ENCODE measurements around the gene ITGA2. TPM values are rescaled to one million over a fixed set of nuclear protein-coding genes. Genes with fewer than 3 reads are reported as not detected.

ITGA2 gene
- total and polyA plus RNA-seq, 3 experiments from 2014 or later: 0.51 to 2.8 (median 2.7) TPM

DNA sequence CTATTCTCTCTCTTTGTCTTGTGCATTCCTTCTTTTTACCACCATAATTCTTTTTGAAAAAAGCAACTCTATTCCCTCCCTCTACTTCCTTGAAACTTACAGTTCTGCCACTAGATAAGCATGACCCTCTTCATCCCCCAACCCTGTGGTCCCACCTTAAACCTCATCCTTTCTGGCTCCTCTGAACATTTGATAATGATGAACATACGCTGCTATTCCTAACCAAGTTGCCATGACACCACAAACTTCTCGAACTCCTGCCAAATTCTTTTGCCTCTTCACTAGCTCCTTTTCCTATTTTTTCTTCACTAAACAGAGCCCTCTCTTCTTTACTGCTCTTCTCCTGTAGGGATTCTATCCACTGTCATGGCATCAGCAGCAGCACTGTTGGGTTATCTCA, 63.3 kb downstream of the ITGA2 start:
- no peak for DNase-seq
- Mint-ChIP-seq H3K4me3 (no peak overlapping the region), H3K9me3 (no peaks in the 10 kb centered on the region), H3K4me1 (no peaks in the 10 kb centered on the region), H3K36me3 (no peaks in the 10 kb centered on the region), H3K27ac (no peak overlapping the region), H3K27me3 (no peaks in the 10 kb centered on the region)
- H3K27ac ChIP-seq (ENCODE audit: low read depth, low read length): no peak overlapping the region
- CTCF ChIA-PET: interaction anchor here (1.1 kb wide), 1 partner anchor 12 kb away, joined by 3 read pairs; no protein-coding TSS in a partner anchor
- POLR2A ChIA-PET: no interaction called here
- H3K4me1 ChIP-seq (ENCODE audit: insufficient read depth, low read length): no peaks in the 10 kb centered on the region
- H3K9me3 ChIP-seq (ENCODE audit: low read length): no peaks in the 10 kb centered on the region
- no peak overlapping the region for H3K4me3 ChIP-seq (ENCODE audit: low read length)
- no peaks in the 10 kb centered on the region for H3K36me3 ChIP-seq (ENCODE audit: insufficient read depth, low read length)
- no peaks in the 10 kb centered on the region for H3K27me3 ChIP-seq (ENCODE audit: insufficient read depth, low read length, poor library complexity, severe bottlenecking)

- ChIA-PET CTCF (no interaction called here), POLR2A (no interaction called here)
- H3K4me3 ChIP-seq (ENCODE audit: low read length): no peak overlapping the region
- no peaks in the 10 kb centered on the region for H3K36me3 ChIP-seq (ENCODE audit: insufficient read depth, low read length)
- H3K4me1 ChIP-seq (ENCODE audit: insufficient read depth, low read length): no peaks in the 10 kb centered on the region
- Mint-ChIP-seq H3K36me3 (no peaks in the 10 kb centered on the region), H3K4me3 (no peak overlapping the region), H3K4me1 (no peaks in the 10 kb centered on the region), H3K9me3 (no peaks in the 10 kb centered on the region), H3K27ac (no peak overlapping the region), H3K27me3 (no peaks in the 10 kb centered on the region)
- H3K9me3 ChIP-seq (ENCODE audit: low read length): no peaks in the 10 kb centered on the region
- H3K27me3 ChIP-seq (ENCODE audit: insufficient read depth, low read length, poor library complexity, severe bottlenecking): no peaks in the 10 kb centered on the region
- H3K27ac ChIP-seq (ENCODE audit: low read depth, low read length): no peak overlapping the region
- no peak for DNase-seq
These were observed 64.2 kb downstream of the ITGA2 start for GRCh38 chr5:53053364-53053763.

- Histone ChIP-seq H3K27me3 (ENCODE audit: insufficient read depth, low read length, poor library complexity, severe bottlenecking) (no peaks in the 10 kb centered on the region), H3K9me3 (ENCODE audit: low read length) (no peaks in the 10 kb centered on the region), H3K4me1 (ENCODE audit: insufficient read depth, low read length) (no peaks in the 10 kb centered on the region), H3K27ac (ENCODE audit: low read depth, low read length) (no peak overlapping the region), H3K36me3 (ENCODE audit: insufficient read depth, low read length) (no peaks in the 10 kb centered on the region), H3K4me3 (ENCODE audit: low read length) (no peak overlapping the region)
- DNase-seq: no peak
- ChIA-PET CTCF (no interaction called here), POLR2A (no interaction called here)
- no peak overlapping the region for H3K4me3 Mint-ChIP-seq
- no peaks in the 10 kb centered on the region for H3K9me3 Mint-ChIP-seq
- H3K4me1 Mint-ChIP-seq: no peaks in the 10 kb centered on the region
- H3K36me3 Mint-ChIP-seq: no peaks in the 10 kb centered on the region
- H3K27ac Mint-ChIP-seq: no peak overlapping the region
- H3K27me3 Mint-ChIP-seq: peaks cover 0 to 3% of the 10 kb centered on the region in 2 donors
These were observed 66.2 kb downstream of the ITGA2 start for GRCh38 chr5:53055365-53055764.

GRCh38 chr5:53059281-53059680, 70.1 kb downstream of the ITGA2 start:
- CTCF ChIA-PET: no interaction called here
- DNase-seq: no peak
- H3K9me3 Mint-ChIP-seq: no peaks in the 10 kb centered on the region
- Histone ChIP-seq H3K4me3 (ENCODE audit: low read length) (no peak overlapping the region), H3K27me3 (ENCODE audit: insufficient read depth, low read length, poor library complexity, severe bottlenecking) (no peaks in the 10 kb centered on the region), H3K27ac (ENCODE audit: low read depth, low read length) (no peak overlapping the region), H3K4me1 (ENCODE audit: insufficient read depth, low read length) (no peaks in the 10 kb centered on the region), H3K9me3 (ENCODE audit: low read length) (no peaks in the 10 kb centered on the region), H3K36me3 (ENCODE audit: insufficient read depth, low read length) (no peaks in the 10 kb centered on the region)
- peaks cover 0 to 3% of the 10 kb centered on the region in 2 donors for H3K27me3 Mint-ChIP-seq
- no peak overlapping the region for H3K27ac Mint-ChIP-seq
- POLR2A ChIA-PET: no interaction called here
- no peaks in the 10 kb centered on the region for H3K36me3 Mint-ChIP-seq
- H3K4me3 Mint-ChIP-seq: no peak overlapping the region
- no peaks in the 10 kb centered on the region for H3K4me1 Mint-ChIP-seq

DNA sequence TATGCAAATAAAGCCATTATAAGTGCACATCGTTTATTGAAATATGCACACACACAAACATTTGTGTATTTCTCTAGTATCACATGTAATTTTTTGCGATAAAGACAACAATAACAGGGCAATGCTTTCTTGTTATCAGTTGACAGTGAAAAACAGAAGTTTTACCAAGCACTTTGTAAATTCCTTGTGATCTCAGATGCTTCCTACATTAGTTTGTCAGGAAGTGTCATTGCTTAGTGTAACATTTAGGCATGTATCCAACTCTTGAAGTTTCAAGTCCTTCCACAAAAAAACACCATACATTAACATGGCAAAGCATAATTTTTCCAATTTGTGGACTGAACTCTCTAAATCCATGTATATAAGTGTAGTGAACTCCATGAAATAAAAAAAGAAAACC, 74.0 kb downstream of the ITGA2 start:
- no peaks in the 10 kb centered on the region for H3K27me3 ChIP-seq (ENCODE audit: insufficient read depth, low read length, poor library complexity, severe bottlenecking)
- no peaks in the 10 kb centered on the region for H3K4me1 Mint-ChIP-seq
- no peak overlapping the region for H3K4me3 Mint-ChIP-seq
- H3K9me3 ChIP-seq (ENCODE audit: low read length): no peaks in the 10 kb centered on the region
- H3K27ac ChIP-seq (ENCODE audit: low read depth, low read length): no peak overlapping the region
- no peaks in the 10 kb centered on the region for H3K36me3 ChIP-seq (ENCODE audit: insufficient read depth, low read length)
- H3K9me3 Mint-ChIP-seq: no peaks in the 10 kb centered on the region
- no peaks in the 10 kb centered on the region for H3K4me1 ChIP-seq (ENCODE audit: insufficient read depth, low read length)
- POLR2A ChIA-PET: no interaction called here
- no peak for DNase-seq
- H3K36me3 Mint-ChIP-seq: peaks cover 0 to 2% (median 0%) of the 10 kb centered on the region in 3 donors
- no peak overlapping the region for H3K27ac Mint-ChIP-seq
- peaks cover 0 to 3% of the 10 kb centered on the region in 2 donors for H3K27me3 Mint-ChIP-seq
- H3K4me3 ChIP-seq (ENCODE audit: low read length): no peak overlapping the region
- CTCF ChIA-PET: no interaction called here

GRCh38 chr5:53063791-53064190, 74.6 kb downstream of the ITGA2 start:
- Histone ChIP-seq H3K9me3 (ENCODE audit: low read length) (no peaks in the 10 kb centered on the region), H3K27ac (ENCODE audit: low read depth, low read length) (no peak overlapping the region), H3K27me3 (ENCODE audit: insufficient read depth, low read length, poor library complexity, severe bottlenecking) (no peaks in the 10 kb centered on the region), H3K4me3 (ENCODE audit: low read length) (no peak overlapping the region), H3K36me3 (ENCODE audit: insufficient read depth, low read length) (no peaks in the 10 kb centered on the region), H3K4me1 (ENCODE audit: insufficient read depth, low read length) (no peaks in the 10 kb centered on the region)
- Mint-ChIP-seq H3K9me3 (no peaks in the 10 kb centered on the region), H3K27ac (no peak overlapping the region), H3K27me3 (peaks cover 0 to under 1% of the 10 kb centered on the region in 2 donors), H3K36me3 (peaks cover 0 to 2% (median 0%) of the 10 kb centered on the region in 3 donors), H3K4me1 (no peaks in the 10 kb centered on the region), H3K4me3 (no peak overlapping the region)
- DNase-seq: no peak
- ChIA-PET CTCF (no interaction called here), POLR2A (no interaction called here)

- CTCF ChIA-PET: no interaction called here
- Mint-ChIP-seq H3K4me3 (no peak overlapping the region), H3K27ac (no peak overlapping the region), H3K36me3 (peaks cover 0 to 4% (median 0%) of the 10 kb centered on the region in 3 donors), H3K9me3 (no peaks in the 10 kb centered on the region), H3K27me3 (no peaks in the 10 kb centered on the region), H3K4me1 (peaks cover 2 to 8% (median 7%) of the 10 kb centered on the region in 3 donors)
- Histone ChIP-seq H3K4me1 (ENCODE audit: insufficient read depth, low read length) (no peaks in the 10 kb centered on the region), H3K36me3 (ENCODE audit: insufficient read depth, low read length) (no peaks in the 10 kb centered on the region), H3K4me3 (ENCODE audit: low read length) (no peak overlapping the region), H3K27me3 (ENCODE audit: insufficient read depth, low read length, poor library complexity, severe bottlenecking) (no peaks in the 10 kb centered on the region), H3K27ac (ENCODE audit: low read depth, low read length) (no peak overlapping the region), H3K9me3 (ENCODE audit: low read length) (no peaks in the 10 kb centered on the region)
- POLR2A ChIA-PET: no interaction called here
- DNase-seq: no peak
These were observed 76.9 kb downstream of the ITGA2 start for GRCh38 chr5:53066088-53066487.

DNA sequence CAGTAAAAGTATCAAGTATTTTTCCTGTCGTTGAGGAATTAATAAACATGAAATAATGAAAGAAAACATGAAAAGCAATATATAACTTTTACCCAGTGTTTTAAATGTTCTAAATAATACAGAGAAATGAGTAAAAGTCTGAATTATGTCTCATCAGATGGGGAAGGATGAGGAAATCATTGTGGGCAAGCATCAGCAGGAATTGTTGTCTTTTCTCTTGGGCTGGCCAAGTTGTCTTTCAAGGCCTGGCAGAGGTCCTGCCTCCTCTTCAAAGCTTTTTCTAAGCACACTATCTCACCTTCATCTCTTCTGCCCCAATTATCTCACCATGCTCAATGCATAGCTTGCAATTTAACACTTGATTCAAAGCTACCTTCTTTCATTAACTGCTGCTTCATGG, 78.5 kb downstream of the ITGA2 start:
- POLR2A ChIA-PET: no interaction called here
- CTCF ChIA-PET: no interaction called here
- no peak for DNase-seq
- H3K4me3 Mint-ChIP-seq: no peak overlapping the region
- Histone ChIP-seq H3K4me1 (ENCODE audit: insufficient read depth, low read length) (no peaks in the 10 kb centered on the region), H3K9me3 (ENCODE audit: low read length) (no peaks in the 10 kb centered on the region), H3K4me3 (ENCODE audit: low read length) (no peak overlapping the region), H3K36me3 (ENCODE audit: insufficient read depth, low read length) (no peaks in the 10 kb centered on the region), H3K27ac (ENCODE audit: low read depth, low read length) (no peak overlapping the region), H3K27me3 (ENCODE audit: insufficient read depth, low read length, poor library complexity, severe bottlenecking) (no peaks in the 10 kb centered on the region)
- H3K4me1 Mint-ChIP-seq: peaks cover 2 to 8% (median 7%) of the 10 kb centered on the region in 3 donors
- H3K9me3 Mint-ChIP-seq: no peaks in the 10 kb centered on the region
- H3K27me3 Mint-ChIP-seq: no peaks in the 10 kb centered on the region
- peaks cover 0 to 4% (median 0%) of the 10 kb centered on the region in 3 donors for H3K36me3 Mint-ChIP-seq
- no peak overlapping the region for H3K27ac Mint-ChIP-seq

GRCh38 chr5:53068291-53068836, 79.2 kb downstream of the ITGA2 start:
- Histone ChIP-seq H3K4me1 (ENCODE audit: insufficient read depth, low read length) (no peaks in the 10 kb centered on the region), H3K36me3 (ENCODE audit: insufficient read depth, low read length) (no peaks in the 10 kb centered on the region), H3K9me3 (ENCODE audit: low read length) (no peaks in the 10 kb centered on the region), H3K27ac (ENCODE audit: low read depth, low read length) (no peak overlapping the region), H3K27me3 (ENCODE audit: insufficient read depth, low read length, poor library complexity, severe bottlenecking) (no peaks in the 10 kb centered on the region), H3K4me3 (ENCODE audit: low read length) (no peak overlapping the region)
- Mint-ChIP-seq H3K4me3 (no peak overlapping the region), H3K36me3 (peaks cover 0 to 4% (median 0%) of the 10 kb centered on the region in 3 donors), H3K9me3 (no peaks in the 10 kb centered on the region), H3K4me1 (peaks cover 2 to 8% (median 7%) of the 10 kb centered on the region in 3 donors), H3K27me3 (no peaks in the 10 kb centered on the region), H3K27ac (no peak overlapping the region)
- no peak for DNase-seq
- POLR2A ChIA-PET: no interaction called here
- CTCF ChIA-PET: no interaction called here
